K562 (cell line): ENCODE results near the gene OVCA2. TPM values are rescaled to one million over a fixed set of nuclear protein-coding genes. Genes with fewer than 3 reads are reported as not detected.

Source experiments
- ATAC-seq: fragments of 200-7000 bp; cut with Tn5 transposase; 3 replicates; pipeline ENCODE4 v1.9.1; 2020; ENCODE audit warnings: moderate library complexity
- BruUV-seq: library from RNA; stranded (reverse); fragments of 400-500 nt; replicated peaks from 2 replicates; lab custom pipeline; 2021; lab: Mats Ljungman, UMichigan
- CTCF ChIA-PET: fragments of 300-600 bp; formaldehyde crosslinking; extraction: SDS; loops from one replicate; lab custom pipeline; 2021; ENCODE audit warnings: low intra/inter-chr PET ratio; lab: Yijun Ruan, JAX
- POLR2A ChIA-PET: fragments of 300-600, 350-650 bp; sonication (Branson Sonifier 250); formaldehyde crosslinking; extraction: SDS; loops from one replicate; lab custom pipeline; 2021; ENCODE audit warnings: antibody characterized with exemption, inconsistent platforms; lab: Yijun Ruan, JAX
- DNase-seq, 4 experiments: peaks; one replicate each; pipeline versions ENCODE4 v3.0.0 to v3.0.0-alpha.2; 2011 to 2018; ENCODE audit warnings: low spot score in 3 of 4, mixed read lengths in 3 of 4; ENCODE audit errors: extremely low read depth in 1 of 4
- FAIRE-seq: peaks from 2 replicates; lab custom pipeline; 2011; peaks lifted over from hg19 to GRCh38; lab: Jason Lieb, UNC
- H2AFZ ChIP-seq: 2 replicates; pipeline ENCODE4 v1.6.0; 2011; ENCODE audit warnings: low read depth, low read length, control low read depth, inconsistent platforms
- H3K27ac ChIP-seq: fragments of 200-600 bp; 3 replicates; pipeline ENCODE4 v1.8.0; 2011; ENCODE audit warnings: low read depth, mild to moderate bottlenecking, control low read depth, inconsistent platforms, low read length, moderate library complexity, mixed read lengths; ENCODE audit errors: extremely low read depth
- H3K27me3 ChIP-seq, 2 experiments: fragments of 300-600 bp in 1 of 2; 2 replicates in 1 of 2; 3 replicates in 1 of 2; pipeline versions ENCODE4 v1.6.0 to v1.8.0; 2011; ENCODE audit warnings: inconsistent platforms in 2 of 2, low read length in 2 of 2, mild to moderate bottlenecking in 1 of 2, mixed read lengths in 1 of 2, moderate library complexity in 1 of 2; ENCODE audit not compliant: control insufficient read depth in 2 of 2, insufficient read depth in 2 of 2
- H3K36me3 ChIP-seq: fragments of 300-600 bp; 3 replicates; pipeline ENCODE4 v1.8.0; 2011; ENCODE audit warnings: mild to moderate bottlenecking, low read length, inconsistent platforms; ENCODE audit not compliant: control insufficient read depth, insufficient read depth
- H3K4me1 ChIP-seq, 2 experiments: fragments of 200-600 bp in 1 of 2; replicated peaks in 1 of 2; 2 replicates in 1 of 2; 3 replicates in 1 of 2; pipeline versions ENCODE4 v1.5.1 to v1.8.0; 2011; ENCODE audit warnings: inconsistent platforms in 2 of 2, low read length in 2 of 2, mild to moderate bottlenecking in 1 of 2, mixed read lengths in 1 of 2, moderate library complexity in 1 of 2; ENCODE audit not compliant: control insufficient read depth in 2 of 2, insufficient read depth in 2 of 2
- H3K4me2 ChIP-seq: 2 replicates; pipeline ENCODE4 v1.6.1; 2011; ENCODE audit warnings: low read length, control low read depth, inconsistent platforms, mixed read lengths; ENCODE audit not compliant: insufficient read depth
- H3K4me3 ChIP-seq: fragments of 200-600 bp; sonication (generic), shearing (Covaris generic); 2 replicates; pipeline ENCODE4 v1.5.1; 2016; ENCODE audit warnings: control low read depth, inconsistent platforms
- H3K79me2 ChIP-seq: fragments of 200-600 bp; 3 replicates; pipeline ENCODE4 v1.8.0; 2011; ENCODE audit warnings: low read length, inconsistent platforms; ENCODE audit not compliant: control insufficient read depth, insufficient read depth
- H3K9ac ChIP-seq, 2 experiments: 2 replicates each; pipeline versions ENCODE4 v1.6.0 to v1.6.1; 2011; ENCODE audit warnings: low read depth in 2 of 2, low read length in 2 of 2, control low read depth in 1 of 2, inconsistent platforms in 1 of 2, mild to moderate bottlenecking in 1 of 2, mixed read lengths in 1 of 2; ENCODE audit not compliant: insufficient read depth in 1 of 2
- H3K9me1 ChIP-seq: one replicate; pipeline ENCODE4 v1.6.0; 2011; ENCODE audit warnings: inconsistent platforms, mild to moderate bottlenecking, low read length, moderate library complexity; ENCODE audit not compliant: control insufficient read depth, insufficient read depth
- H3K9me3 ChIP-seq: replicated peaks from 2 replicates; pipeline ENCODE4 v1.5.1; 2011; ENCODE audit warnings: low read depth, low read length, inconsistent platforms; ENCODE audit not compliant: control insufficient read depth, insufficient read depth
- H4K20me1 ChIP-seq: replicated peaks from 2 replicates; pipeline ENCODE4 v1.6.1; 2011; ENCODE audit warnings: low read length, inconsistent platforms, mixed read lengths; ENCODE audit not compliant: control insufficient read depth, insufficient read depth
- L3MBTL2 ChIP-seq: fragments of 450-650 bp; IDR thresholded peaks from 2 replicates; pipeline ENCODE4 v1.6.1; 2016; ENCODE audit warnings: mild to moderate bottlenecking, moderate library complexity
- POLR2G ChIP-seq: fragments of 200-400 bp; formaldehyde crosslinking; IDR thresholded peaks from 2 replicates; pipeline ENCODE4 v1.6.1; 2017; ENCODE audit warnings: low read depth, mild to moderate bottlenecking, antibody characterized with exemption, low read length, moderate library complexity
- RBFOX2 ChIP-seq: fragments of 200-400 bp; formaldehyde crosslinking; IDR thresholded peaks from 2 replicates; pipeline ENCODE4 v1.6.1; 2017; ENCODE audit warnings: low read depth, mild to moderate bottlenecking, low read length, moderate library complexity
- ZNF699 ChIP-seq: fragments of 250-450 bp; sonication (Bioruptor Pico); IDR thresholded peaks from 2 replicates; pipeline ENCODE4 v1.8.0; 2021; ENCODE audit warnings: mild to moderate bottlenecking, moderate library complexity; ENCODE audit not compliant: insufficient replicate concordance
- WGBS: fragments of 100-300 bp; shearing (Covaris generic); methylation state at CpG from one replicate; pipeline ENCODE4 v1.1.6; 2016; ENCODE audit warnings: low coverage, mixed read lengths; ENCODE audit not compliant: insufficient coverage; ENCODE audit errors: missing lambda C conversion rate; 5-methylcytosine and 5-hydroxymethylcytosine counted together
- in situ Hi-C: fragments of 300-500 bp; cut with MboI; formaldehyde crosslinking; loops from 4 replicates; pipeline ENCODE4 v1.15.0; 2018; ENCODE audit warnings: inconsistent platforms, mixed read lengths
- intact Hi-C: fragments of 100-400 bp; cut with micrococcal nuclease; formaldehyde crosslinking; loops from 2 replicates; pipeline ENCODE4 v1.14.2; 2022
- polyA plus RNA-seq, 8 experiments: library from polyadenylated mRNA; depleted of rRNA in 4 of 8; stranded (reverse) in 5 of 8; unstranded in 3 of 8; fragments of >200 nt; fragmentation: Nextera tagmentation in 2 of 8; fragmentation: Illumina TruSeq in 1 of 8; extraction: Ambion mirVana in 2 of 8; extraction: Trizol in 1 of 8; gene quantifications; 2 replicates each; pipeline versions ENCODE4 v1.2.1 to v1.2.3, GENCODE V29; 2011 to 2014; ENCODE audit warnings: inconsistent platforms in 1 of 8, missing spikeins in 1 of 8
- total RNA-seq, 7 experiments: library from RNA; depleted of rRNA in 6 of 7; stranded (reverse); fragments of >200 nt in 6 of 7; fragmentation: Illumina TruSeq in 2 of 7; extraction: Trizol in 2 of 7; gene quantifications; 2 replicates each; pipeline versions ENCODE4 v1.2.1 to v1.2.3, GENCODE V29; 2011 to 2021; ENCODE audit warnings: low replicate concordance in 1 of 7

The OVCA2 gene
- total and polyA plus RNA-seq, 9 of the 15 experiments (the other 6 are each of a cell fraction or from before 2014, with no cell fraction given) = 3.0 to 23.7 (median 14.1) TPM

DNA sequence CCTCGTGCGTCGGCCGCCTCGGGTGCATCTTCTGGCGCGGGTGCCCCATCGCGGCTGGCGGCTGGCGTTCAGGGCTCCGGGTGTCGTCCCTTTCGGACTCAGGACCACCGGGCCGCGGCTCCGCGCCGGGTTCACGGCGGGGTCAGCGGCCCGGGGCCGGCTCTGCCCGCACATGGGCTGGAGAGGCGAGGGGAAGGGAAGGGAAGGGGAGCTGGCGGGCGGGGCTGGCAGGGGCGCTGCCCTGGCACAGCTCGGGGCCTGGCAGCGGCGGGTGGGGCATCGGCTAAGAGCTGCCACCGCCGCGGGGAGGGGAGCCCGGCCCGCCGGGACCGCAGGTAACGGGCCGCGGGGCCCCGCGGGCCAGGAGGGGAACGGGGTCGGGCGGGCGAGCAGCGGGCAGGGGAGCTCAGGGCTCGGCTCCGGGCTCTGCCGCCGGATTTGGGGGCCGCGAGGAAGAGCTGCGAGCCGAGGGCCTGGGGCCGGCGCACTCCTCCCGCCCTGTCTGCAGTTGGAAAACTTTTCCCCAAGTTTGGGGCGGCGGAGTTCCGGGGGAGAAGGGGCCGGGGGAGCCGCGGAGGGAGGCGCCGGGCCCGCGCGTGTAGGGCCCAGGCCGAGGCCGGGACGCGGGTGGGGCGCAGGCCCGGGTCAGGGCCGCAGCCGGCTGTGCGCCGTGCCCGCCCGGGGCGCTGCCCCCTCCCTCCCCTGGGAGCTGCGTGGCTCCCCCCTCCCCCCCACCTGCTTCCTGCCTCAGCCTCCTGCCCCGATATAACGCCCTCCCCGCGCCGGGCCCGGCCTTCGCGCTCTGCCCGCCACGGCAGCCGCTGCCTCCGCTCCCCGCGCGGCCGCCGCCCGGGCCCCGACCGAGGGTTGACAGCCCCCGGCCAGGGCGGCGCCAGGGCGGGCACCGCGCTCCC, 13.7 kb downstream of the OVCA2 start:
- intact Hi-C loops (loop anchor here (10.0 kb wide), 1 partner anchor 119 kb away; no protein-coding TSS in a partner anchor), in situ Hi-C loops (no loop called here)
- peaks cover 0 to 50% of the 10 kb centered on the region in 2 experiments; a peak in 2 of 5 replicates for H3K4me1 ChIP-seq
- no peaks in the 10 kb centered on the region for H3K9me3 ChIP-seq
- H3K79me2 ChIP-seq = no peaks in the 10 kb centered on the region
- no peaks in the 10 kb centered on the region for H3K27me3 ChIP-seq
- no peak for DNase-seq
- H3K9me1 ChIP-seq = no peaks in the 10 kb centered on the region
- 65% methylated on average over 8 of the region's 113 CpGs for WGBS
- no peaks in the 10 kb centered on the region for H3K36me3 ChIP-seq
- no peak overlapping the region for H3K4me2 ChIP-seq
- ChIA-PET POLR2A (no interaction called here), CTCF (interaction anchor here (0.6 to 2.2 kb wide), 4 partner anchors 185 to 249 kb away, joined by 3 to 25 read pairs (median 3); no protein-coding TSS in a partner anchor)
- H2AFZ ChIP-seq = peak overlapping the region; percentile 40; the same call in 1 of the 2 replicates
- FAIRE-seq = no peak
- BruUV-seq = no TSS peak
- H4K20me1 ChIP-seq = no peaks in the 10 kb centered on the region
- H3K27ac ChIP-seq = no peak overlapping the region
- peak overlapping the region in 1 of 2 experiments; percentile 58; a peak in 1 of 4 replicates for H3K9ac ChIP-seq
- ATAC-seq = no peak
- no peak for TF ChIP-seq ZNF699
- no peak; the same call in 1 of the 2 replicates for TF ChIP-seq L3MBTL2
- peak; percentile 42 for TF ChIP-seq POLR2G
- peak; percentile 15; the same call in 1 of the 2 replicates for TF ChIP-seq RBFOX2
- peak overlapping the region; percentile 27; the same call in 1 of the 2 replicates for H3K4me3 ChIP-seq
